NOMO-1 treated with dmso at 0.1 percent for 144 hours (cell line): ENCODE measurements around the gene STK10.
"Not testable (repeated sequence)": the region's sequence is repeated elsewhere in the genome, so short reads cannot be mapped to it uniquely, and the experiment has no call there.

Experiments used
- DNase-seq: peaks from one replicate; lab custom pipeline; 2025; ENCODE audit not compliant: unreplicated experiment; lab: John Stamatoyannopoulos, UW

Gene STK10

GRCh38 chr5:172167895-172168294 is 20.1 kb downstream of the STK10 start:
- no peak for DNase-seq

GRCh38 chr5:172166030-172166826 is 21.8 kb downstream of the STK10 start:
- DNase-seq = no peak

GRCh38 chr5:172165465-172165864 is 22.6 kb downstream of the STK10 start:
- no peak for DNase-seq

GRCh38 chr5:172164769-172165212 is 23.2 kb downstream of the STK10 start:
- no peak for DNase-seq

GRCh38 chr5:172163346-172163745 is 24.7 kb downstream of the STK10 start:
- no peak for DNase-seq

- DNase-seq = no peak
These were observed 25.1 kb downstream of the STK10 start for GRCh38 chr5:172162987-172163343.

- DNase-seq = no peak
These were observed 25.6 kb downstream of the STK10 start for GRCh38 chr5:172162323-172162986.

- DNase-seq = no peak
These were observed 27.5 kb downstream of the STK10 start for GRCh38 chr5:172160506-172160905.

- no peak for DNase-seq
These were observed 29.0 kb downstream of the STK10 start for GRCh38 chr5:172159016-172159415.

- DNase-seq = no peak
These were observed 31.5 kb downstream of the STK10 start for GRCh38 chr5:172156541-172156994.

- DNase-seq = not testable (repeated sequence)
These were observed 32.9 kb downstream of the STK10 start for GRCh38 chr5:172155101-172155500.

- no peak for DNase-seq
These were observed 34.3 kb downstream of the STK10 start for GRCh38 chr5:172153695-172154094.

GRCh38 chr5:172151661-172152210 is 36.3 kb downstream of the STK10 start:
- DNase-seq = no peak

- DNase-seq = peak; percentile 74
These were observed 37.3 kb downstream of the STK10 start for GRCh38 chr5:172150514-172151425.

GRCh38 chr5:172149481-172149880 is 38.5 kb downstream of the STK10 start:
- DNase-seq = not testable (repeated sequence)

- DNase-seq = no peak
These were observed 39.0 kb downstream of the STK10 start for GRCh38 chr5:172149073-172149472.

- DNase-seq = no peak
These were observed 39.6 kb downstream of the STK10 start for GRCh38 chr5:172148381-172148780.

GRCh38 chr5:172147857-172148256 is 40.2 kb downstream of the STK10 start:
- no peak for DNase-seq

GRCh38 chr5:172146748-172147092 is 41.3 kb downstream of the STK10 start:
- no peak for DNase-seq

GRCh38 chr5:172145870-172146747 is 41.9 kb downstream of the STK10 start:
- DNase-seq = no peak
